Endothelial cell (in vitro differentiated cells): ENCODE results near the gene FAM187B. TPM values are rescaled to one million over a fixed set of nuclear protein-coding genes. Genes with fewer than 3 reads are reported as not detected.

Experiments used
- DNase-seq: peaks from one replicate; pipeline ENCODE4 v3.0.0; 2021; ENCODE audit warnings: low spot score
- H3K27ac Mint-ChIP-seq: one replicate; pipeline ENCODE4 v1.8.0; 2021; ENCODE audit warnings: mixed read lengths, inconsistent platforms; ENCODE audit not compliant: unreplicated experiment
- H3K27me3 Mint-ChIP-seq: one replicate; pipeline ENCODE4 v1.8.0; 2021; ENCODE audit warnings: mild to moderate bottlenecking, moderate library complexity, mixed read lengths, inconsistent platforms; ENCODE audit not compliant: unreplicated experiment
- H3K36me3 Mint-ChIP-seq: one replicate; pipeline ENCODE4 v1.8.0; 2021; ENCODE audit warnings: mild to moderate bottlenecking, low read depth, mixed read lengths, inconsistent platforms; ENCODE audit not compliant: unreplicated experiment
- H3K4me1 Mint-ChIP-seq: one replicate; pipeline ENCODE4 v1.8.0; 2021; ENCODE audit warnings: mild to moderate bottlenecking, mixed read lengths, inconsistent platforms; ENCODE audit not compliant: unreplicated experiment
- H3K4me3 Mint-ChIP-seq: one replicate; pipeline ENCODE4 v1.8.0; 2021; ENCODE audit warnings: mild to moderate bottlenecking, mixed read lengths, inconsistent platforms; ENCODE audit not compliant: unreplicated experiment
- H3K9me3 Mint-ChIP-seq: one replicate; pipeline ENCODE4 v1.8.0; 2021; ENCODE audit warnings: mixed read lengths, inconsistent platforms; ENCODE audit not compliant: unreplicated experiment
- total RNA-seq: library from RNA; stranded (reverse); fragmentation: NEBNext Ultra II Directional; extraction: Animal tissue kit (Norgen Biotek cat#: 25700); gene quantifications from one replicate; pipeline ENCODE4 v1.2.1, GENCODE V29; 2021; ENCODE audit not compliant: unreplicated experiment
- TF ChIP-seq, protein P1 (sequence below): fragments of 200-600 bp; sonication (generic); IDR thresholded peaks from one replicate; pipeline ENCODE4 v1.5.0; 2021; ENCODE audit warnings: antibody characterized with exemption; ENCODE audit not compliant: unreplicated experiment

Gene FAM187B
- total RNA-seq, 1 donor from 2014 or later: not detected

DNA sequence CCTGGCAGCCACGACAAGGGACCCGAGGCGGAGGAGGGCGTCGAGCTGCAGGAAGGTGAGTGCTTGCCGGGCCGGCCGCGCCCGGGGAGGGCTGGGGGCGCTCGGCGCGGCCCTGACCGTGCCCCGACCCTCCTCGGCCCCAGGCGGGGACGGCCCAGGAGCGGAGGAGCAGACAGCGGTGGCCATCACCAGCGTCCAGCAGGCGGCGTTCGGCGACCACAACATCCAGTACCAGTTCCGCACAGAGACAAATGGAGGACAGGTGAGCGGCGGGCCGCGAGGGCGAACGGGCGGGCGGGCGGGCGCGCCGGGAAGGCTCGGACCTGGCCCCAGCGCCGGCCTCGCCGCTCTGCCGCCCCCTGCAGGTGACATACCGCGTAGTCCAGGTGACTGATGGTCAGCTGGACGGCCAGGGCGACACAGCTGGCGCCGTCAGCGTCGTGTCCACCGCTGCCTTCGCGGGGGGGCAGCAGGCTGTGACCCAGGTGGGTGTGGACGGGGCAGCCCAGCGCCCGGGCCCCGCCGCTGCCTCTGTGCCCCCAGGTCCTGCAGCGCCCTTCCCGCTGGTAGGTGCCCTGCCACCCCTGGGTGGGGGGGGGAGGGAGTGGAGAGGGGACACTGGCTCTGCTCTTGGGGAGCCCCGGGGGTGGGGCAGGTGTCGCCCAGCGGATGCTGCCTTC is 41.0 kb upstream of the FAM187B start:
- Mint-ChIP-seq H3K27me3 (peaks cover 9% of the 10 kb centered on the region), H3K36me3 (peaks cover 32% of the 10 kb centered on the region), H3K27ac (peak overlapping the region; percentile 72), H3K9me3 (no peaks in the 10 kb centered on the region), H3K4me3 (peak overlapping the region; percentile 88), H3K4me1 (peaks cover 9% of the 10 kb centered on the region)
- TF ChIP-seq, protein P1, sequence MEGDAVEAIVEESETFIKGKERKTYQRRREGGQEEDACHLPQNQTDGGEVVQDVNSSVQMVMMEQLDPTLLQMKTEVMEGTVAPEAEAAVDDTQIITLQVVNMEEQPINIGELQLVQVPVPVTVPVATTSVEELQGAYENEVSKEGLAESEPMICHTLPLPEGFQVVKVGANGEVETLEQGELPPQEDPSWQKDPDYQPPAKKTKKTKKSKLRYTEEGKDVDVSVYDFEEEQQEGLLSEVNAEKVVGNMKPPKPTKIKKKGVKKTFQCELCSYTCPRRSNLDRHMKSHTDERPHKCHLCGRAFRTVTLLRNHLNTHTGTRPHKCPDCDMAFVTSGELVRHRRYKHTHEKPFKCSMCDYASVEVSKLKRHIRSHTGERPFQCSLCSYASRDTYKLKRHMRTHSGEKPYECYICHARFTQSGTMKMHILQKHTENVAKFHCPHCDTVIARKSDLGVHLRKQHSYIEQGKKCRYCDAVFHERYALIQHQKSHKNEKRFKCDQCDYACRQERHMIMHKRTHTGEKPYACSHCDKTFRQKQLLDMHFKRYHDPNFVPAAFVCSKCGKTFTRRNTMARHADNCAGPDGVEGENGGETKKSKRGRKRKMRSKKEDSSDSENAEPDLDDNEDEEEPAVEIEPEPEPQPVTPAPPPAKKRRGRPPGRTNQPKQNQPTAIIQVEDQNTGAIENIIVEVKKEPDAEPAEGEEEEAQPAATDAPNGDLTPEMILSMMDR: peak; percentile 99
- peak; percentile 94 for DNase-seq

DNA sequence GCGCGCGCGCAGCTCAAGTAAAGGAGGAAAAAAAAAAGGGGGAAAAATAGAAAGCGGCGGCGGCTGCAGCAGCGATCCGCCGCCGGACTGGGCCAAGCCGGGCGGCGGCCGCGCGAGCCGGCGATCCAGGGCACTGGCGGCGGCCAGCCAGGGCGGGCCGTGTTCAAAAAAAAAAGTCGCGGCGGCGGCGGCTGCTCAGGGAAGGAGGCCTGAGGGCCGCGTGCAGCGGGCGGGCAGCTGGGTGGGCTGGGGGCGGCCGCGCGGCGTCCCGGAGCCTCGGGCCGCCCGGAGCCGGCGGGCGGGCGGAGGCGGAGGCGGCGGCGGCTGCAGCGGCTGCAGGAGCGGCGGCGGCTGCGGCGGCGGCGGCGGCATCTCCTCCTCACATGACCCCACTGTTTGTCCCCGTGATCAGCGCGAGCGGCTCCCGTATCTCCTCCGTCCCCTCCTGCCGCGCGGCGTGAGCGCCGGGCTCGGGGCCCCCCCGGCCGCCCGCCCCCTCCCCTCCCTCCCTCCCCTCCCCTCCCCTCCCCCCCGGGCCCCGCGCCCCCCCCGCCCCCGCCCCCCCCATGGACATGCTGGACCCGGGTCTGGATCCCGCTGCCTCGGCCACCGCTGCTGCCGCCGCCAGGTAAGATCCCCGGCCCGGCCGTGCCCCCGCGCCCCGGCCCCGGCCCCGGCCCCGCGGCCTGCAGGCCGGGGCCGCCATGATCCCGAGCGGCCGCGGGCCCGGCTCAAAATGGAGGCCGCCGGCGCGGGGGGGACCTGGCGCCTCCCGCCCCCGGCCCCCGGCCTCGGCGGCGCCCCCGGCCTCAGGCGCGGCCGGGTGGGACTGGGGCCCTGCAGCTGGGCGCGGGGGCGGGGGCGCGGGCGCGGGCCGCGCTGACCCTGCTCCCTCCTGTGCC is 40.2 kb upstream of the FAM187B start, which contains the start of gene USF2:
Gene USF2 (plus strand): TSS at position 427 of the 902 bp plus-strand sequence. CDS start 140 bp downstream, at position 567.
- H3K27me3 Mint-ChIP-seq: peaks cover 9% of the 10 kb centered on the region
- H3K27ac Mint-ChIP-seq: peak within 1 kb of the TSS; percentile 48
- H3K4me1 Mint-ChIP-seq: peaks cover 9% of the 10 kb centered on the region
- TF ChIP-seq, protein P1: no peak
- peak within 1 kb of the TSS; percentile 94 for H3K4me3 Mint-ChIP-seq
- peaks cover 25% of the 10 kb centered on the region for H3K36me3 Mint-ChIP-seq
- DNase-seq: peak; percentile 64
- H3K9me3 Mint-ChIP-seq: no peaks in the 10 kb centered on the region

DNA sequence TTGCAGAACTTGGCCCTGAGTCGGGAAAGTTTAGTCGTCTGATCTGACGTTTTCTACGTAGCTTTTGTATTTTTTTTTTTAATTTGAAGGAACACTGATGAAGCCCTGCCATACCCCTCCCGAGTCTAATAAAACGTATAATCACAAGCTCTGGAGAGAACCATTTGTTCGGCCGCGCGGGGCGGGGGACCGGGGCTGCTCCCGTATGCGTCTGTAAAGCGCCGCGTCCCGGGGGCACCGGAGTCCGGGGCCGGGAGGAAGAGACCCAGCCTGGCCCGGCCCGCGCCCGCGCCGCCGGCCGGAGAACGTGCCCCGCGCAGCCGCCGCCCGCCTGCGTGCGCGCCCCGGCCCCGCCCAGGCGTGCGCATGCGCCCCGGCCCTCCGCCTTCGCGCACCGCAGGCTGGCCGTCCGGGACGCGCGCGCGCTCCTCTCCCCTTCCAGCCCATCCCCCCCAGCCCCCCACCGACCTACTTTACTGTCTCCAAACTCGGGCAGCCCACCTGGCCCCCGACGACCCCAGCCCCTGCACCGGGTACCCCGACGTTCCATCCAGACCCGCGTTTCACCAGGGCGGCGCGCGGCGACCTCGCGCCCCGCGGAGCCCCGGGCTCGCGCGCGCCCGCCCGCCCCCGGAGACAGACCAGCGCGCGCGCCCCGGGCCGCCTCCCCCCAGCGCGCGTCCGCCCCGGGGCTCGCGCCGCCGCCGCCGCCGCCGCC is 39.4 kb upstream of the FAM187B start:
- peak; percentile 71 for DNase-seq
- Mint-ChIP-seq H3K9me3 (no peaks in the 10 kb centered on the region), H3K36me3 (peaks cover 18% of the 10 kb centered on the region), H3K4me3 (peak overlapping the region; percentile 94), H3K27ac (peak overlapping the region; percentile 48), H3K4me1 (peaks cover 6% of the 10 kb centered on the region), H3K27me3 (peaks cover 6% of the 10 kb centered on the region)
- TF ChIP-seq, protein P1: no peak

DNA sequence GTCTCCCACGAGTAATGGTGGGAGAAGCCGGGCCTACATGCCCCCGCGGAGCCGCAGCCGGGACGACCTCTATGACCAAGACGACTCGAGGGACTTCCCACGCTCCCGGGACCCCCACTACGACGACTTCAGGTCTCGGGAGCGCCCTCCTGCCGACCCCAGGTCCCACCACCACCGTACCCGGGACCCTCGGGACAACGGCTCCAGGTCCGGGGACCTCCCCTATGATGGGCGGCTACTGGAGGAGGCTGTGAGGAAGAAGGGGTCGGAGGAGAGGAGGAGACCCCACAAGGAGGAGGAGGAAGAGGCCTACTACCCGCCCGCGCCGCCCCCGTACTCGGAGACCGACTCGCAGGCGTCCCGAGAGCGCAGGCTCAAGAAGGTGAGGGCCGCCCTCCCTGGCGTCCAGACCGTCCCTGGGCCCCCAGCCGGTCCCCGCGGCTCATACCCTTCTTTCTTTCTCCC is 38.8 kb upstream of the FAM187B start:
- TF ChIP-seq, protein P1: no peak
- Mint-ChIP-seq H3K27me3 (peaks cover 7% of the 10 kb centered on the region), H3K9me3 (no peaks in the 10 kb centered on the region), H3K27ac (peak overlapping the region; percentile 48), H3K36me3 (peaks cover 17% of the 10 kb centered on the region), H3K4me3 (peak overlapping the region; percentile 94), H3K4me1 (peaks cover 6% of the 10 kb centered on the region)
- peak; percentile 24 for DNase-seq
